Loucy (cell line): Measurements from ENCODE around the gene HMX1.

ENCODE experiments used
- CTCF ChIP-seq: fragments of 200-600 bp; sonication (generic); conservative IDR thresholded peaks from 2 replicates; pipeline ENCODE4 v1.5.1; 2014; ENCODE audit warnings: mild to moderate bottlenecking, antibody characterized with exemption, low read length
- EZH2phosphoT487 ChIP-seq: fragments of 200-600 bp; IDR thresholded peaks from 2 replicates; pipeline ENCODE4 v1.6.1; 2018; ENCODE audit warnings: antibody characterized with exemption, mild to moderate bottlenecking, moderate library complexity, borderline replicate concordance

GRCh38 chr4:8891255-8891645, 19.6 kb upstream of the HMX1 start:
- TF ChIP-seq CTCF (no peak), EZH2phosphoT487 (no peak)
